ENCODE measurements around the gene JARID2. TPM values are rescaled to one million over a fixed set of nuclear protein-coding genes. Genes with fewer than 3 reads are reported as not detected.

JARID2 gene
- total RNA-seq, 4 donors from 2014 or later: 11.6 to 22.5 (median 16.4) TPM

DNA sequence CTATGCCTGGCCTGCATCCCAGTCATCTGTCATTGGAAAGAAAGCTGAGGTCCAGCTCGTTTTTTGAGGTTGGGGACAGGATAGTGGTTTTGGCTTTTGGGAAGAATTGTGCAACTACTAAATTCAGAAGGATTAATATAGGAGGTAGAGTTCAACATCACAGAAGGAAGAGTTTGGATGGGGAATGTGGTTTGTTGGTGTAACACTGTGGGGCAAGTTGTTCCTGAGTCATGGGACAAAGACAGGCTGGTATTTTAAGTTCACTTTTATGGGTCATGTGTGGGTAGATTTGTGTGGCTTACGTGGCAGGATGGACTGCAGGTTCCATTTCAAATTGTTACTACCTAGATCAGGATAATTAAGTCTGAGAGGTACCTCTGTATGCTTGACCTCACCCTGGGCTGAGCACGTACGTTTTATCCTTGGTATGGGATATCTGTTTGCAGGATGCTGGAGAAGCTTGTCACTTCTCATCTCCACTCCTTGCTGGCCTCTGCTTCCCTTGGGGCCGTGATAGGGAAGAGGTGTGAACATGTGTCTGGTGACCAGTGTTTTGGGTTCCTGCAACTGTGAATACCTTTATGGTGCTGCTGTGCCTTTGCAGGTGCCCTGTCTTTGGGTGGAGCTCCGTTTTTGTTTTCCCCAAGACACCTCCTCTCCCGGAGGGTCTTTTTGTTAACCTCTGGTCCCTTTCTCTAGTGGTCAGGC is 177.6 kb downstream of the JARID2 start:
- H3K27ac ChIP-seq: peak overlapping the region; percentile 25 to 82 (median 73)
- intact Hi-C loops (cut with DNase I; ENCODE audit: low total_unique reads) (no loop called here), in situ Hi-C loops (cut with MboI; ENCODE audit: low sequenced_read_pairs in 4 of 4) (no loop called here)
- ATAC-seq (peak; percentile 84 to 87), DNase-seq (peak in 1 of 2 donors; percentile 32)
- H3K4me1 ChIP-seq: peaks cover 50 to 60% of the 10 kb centered on the region in 2 donors
- no peak for TF ChIP-seq POLR2A (IDR thresholded peaks at IDR 0.05)
- TF ChIP-seq, protein P1, sequence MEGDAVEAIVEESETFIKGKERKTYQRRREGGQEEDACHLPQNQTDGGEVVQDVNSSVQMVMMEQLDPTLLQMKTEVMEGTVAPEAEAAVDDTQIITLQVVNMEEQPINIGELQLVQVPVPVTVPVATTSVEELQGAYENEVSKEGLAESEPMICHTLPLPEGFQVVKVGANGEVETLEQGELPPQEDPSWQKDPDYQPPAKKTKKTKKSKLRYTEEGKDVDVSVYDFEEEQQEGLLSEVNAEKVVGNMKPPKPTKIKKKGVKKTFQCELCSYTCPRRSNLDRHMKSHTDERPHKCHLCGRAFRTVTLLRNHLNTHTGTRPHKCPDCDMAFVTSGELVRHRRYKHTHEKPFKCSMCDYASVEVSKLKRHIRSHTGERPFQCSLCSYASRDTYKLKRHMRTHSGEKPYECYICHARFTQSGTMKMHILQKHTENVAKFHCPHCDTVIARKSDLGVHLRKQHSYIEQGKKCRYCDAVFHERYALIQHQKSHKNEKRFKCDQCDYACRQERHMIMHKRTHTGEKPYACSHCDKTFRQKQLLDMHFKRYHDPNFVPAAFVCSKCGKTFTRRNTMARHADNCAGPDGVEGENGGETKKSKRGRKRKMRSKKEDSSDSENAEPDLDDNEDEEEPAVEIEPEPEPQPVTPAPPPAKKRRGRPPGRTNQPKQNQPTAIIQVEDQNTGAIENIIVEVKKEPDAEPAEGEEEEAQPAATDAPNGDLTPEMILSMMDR (IDR thresholded peaks at IDR 0.05 in 4 of 5, conservative IDR thresholded peaks at IDR 0.05 in 1 of 5): no peak
- peaks cover 0 to 8% of the 10 kb centered on the region in 2 donors for H3K36me3 ChIP-seq
- no peaks in the 10 kb centered on the region for H3K27me3 ChIP-seq
- H3K9me3 ChIP-seq: peaks cover 0 to 12% (median 0%) of the 10 kb centered on the region in 3 donors
- H3K4me3 ChIP-seq: no peak overlapping the region

DNA sequence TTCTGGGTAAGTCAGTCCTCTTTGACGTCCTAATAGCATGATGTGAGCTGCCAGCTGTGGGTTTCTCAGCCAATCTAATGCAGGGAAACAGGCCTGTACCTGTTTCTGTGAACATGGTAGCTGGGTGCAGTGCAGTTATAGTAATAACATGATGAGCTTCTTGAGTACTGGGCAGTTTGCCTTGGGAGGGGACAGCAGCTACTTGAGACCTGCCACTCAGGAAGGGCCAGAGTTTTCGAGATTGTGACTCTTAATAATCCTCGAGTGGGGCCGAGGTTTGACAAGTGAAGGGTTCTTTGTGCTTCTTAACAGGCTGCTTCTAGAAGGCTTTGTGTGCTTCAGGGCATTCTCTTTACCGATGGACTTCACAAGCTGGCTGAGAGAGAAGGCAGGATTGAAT is 180.1 kb downstream of the JARID2 start:
- ATAC-seq: no peak
- Histone ChIP-seq H3K27ac (peak overlapping the region in 2 of 4 donors; percentile 1 to 15), H3K9me3 (no peaks in the 10 kb centered on the region), H3K4me3 (no peak overlapping the region), H3K27me3 (no peaks in the 10 kb centered on the region), H3K36me3 (no peaks in the 10 kb centered on the region), H3K4me1 (peaks cover 66 to 77% of the 10 kb centered on the region in 2 donors)
- no peak for TF ChIP-seq POLR2A (IDR thresholded peaks at IDR 0.05)
- TF ChIP-seq, protein P1 (IDR thresholded peaks at IDR 0.05 in 4 of 5, conservative IDR thresholded peaks at IDR 0.05 in 1 of 5): no peak
- intact Hi-C loops (cut with DNase I; ENCODE audit: low total_unique reads) (no loop called here), in situ Hi-C loops (cut with MboI; ENCODE audit: low sequenced_read_pairs in 4 of 4) (loop anchor here in 1 of 4 donors (25.0 kb wide), 1 partner anchor 164 kb away; no protein-coding TSS in a partner anchor)
- DNase-seq: no peak

DNA sequence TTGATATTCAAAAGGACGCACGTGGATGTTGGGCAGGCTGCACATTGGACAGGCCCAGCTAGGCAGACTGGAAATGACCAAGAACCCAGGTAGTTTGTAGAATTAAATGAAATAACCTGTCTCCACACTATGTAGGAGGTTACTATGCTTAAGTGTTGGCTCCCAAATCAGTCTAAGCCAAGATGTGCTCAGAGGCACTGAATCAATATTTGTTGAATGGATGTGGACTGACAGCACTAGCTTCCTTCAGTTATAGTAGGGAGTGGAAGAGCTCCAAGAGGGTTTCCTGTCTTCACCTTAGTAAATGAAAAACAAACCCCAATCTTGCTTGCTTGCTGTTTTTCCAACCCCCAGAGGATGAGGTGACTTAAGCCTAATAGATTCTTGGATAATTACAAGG is 180.5 kb downstream of the JARID2 start:
- peaks cover 66 to 77% of the 10 kb centered on the region in 2 donors for H3K4me1 ChIP-seq

DNA sequence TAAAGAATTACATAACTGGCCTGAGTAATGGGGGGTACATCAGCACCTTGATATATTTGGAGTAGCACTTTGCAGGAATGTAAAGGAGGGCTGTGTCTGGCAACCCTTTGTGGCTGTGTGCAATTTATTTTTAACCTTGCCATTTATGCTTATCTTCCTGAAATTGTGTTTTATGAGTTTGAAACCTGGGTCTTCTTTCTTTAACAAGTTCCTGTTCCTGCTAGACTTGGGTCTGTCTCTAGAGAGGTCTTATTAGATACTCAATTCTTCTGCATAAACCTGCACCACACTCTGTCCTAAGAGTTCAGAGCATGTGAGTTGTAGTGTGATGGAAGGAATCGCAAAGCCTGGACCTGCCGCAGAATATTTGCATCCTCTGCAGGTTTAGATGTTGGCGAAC is 181.0 kb downstream of the JARID2 start:
- no peak for DNase-seq
- intact Hi-C loops (cut with DNase I; ENCODE audit: low total_unique reads): no loop called here
- no peak overlapping the region for H3K4me3 ChIP-seq
- TF ChIP-seq, protein P1 (IDR thresholded peaks at IDR 0.05 in 4 of 5, conservative IDR thresholded peaks at IDR 0.05 in 1 of 5): no peak
- no peak for TF ChIP-seq POLR2A (IDR thresholded peaks at IDR 0.05)
- in situ Hi-C loops (cut with MboI; ENCODE audit: low sequenced_read_pairs in 4 of 4): loop anchor here in 1 of 4 donors (25.0 kb wide), 1 partner anchor 165 kb away; no protein-coding TSS in a partner anchor
- peaks cover 66 to 77% of the 10 kb centered on the region in 2 donors for H3K4me1 ChIP-seq
- no peak overlapping the region for H3K27ac ChIP-seq
- H3K36me3 ChIP-seq: no peaks in the 10 kb centered on the region
- no peak for ATAC-seq
- H3K9me3 ChIP-seq: no peaks in the 10 kb centered on the region
- H3K27me3 ChIP-seq: no peaks in the 10 kb centered on the region

More for the DNA sequence above, 180.5 kb downstream of the JARID2 start:
- no peak for TF ChIP-seq POLR2A (IDR thresholded peaks at IDR 0.05)
- TF ChIP-seq, protein P1 (IDR thresholded peaks at IDR 0.05 in 4 of 5, conservative IDR thresholded peaks at IDR 0.05 in 1 of 5): no peak
- ATAC-seq (no peak), DNase-seq (no peak)
- intact Hi-C loops (cut with DNase I; ENCODE audit: low total_unique reads) (no loop called here), in situ Hi-C loops (cut with MboI; ENCODE audit: low sequenced_read_pairs in 4 of 4) (loop anchor here in 1 of 4 donors (25.0 kb wide), 1 partner anchor 164 kb away; no protein-coding TSS in a partner anchor)
- peak overlapping the region in 1 of 4 donors; percentile 15 for H3K27ac ChIP-seq
- no peaks in the 10 kb centered on the region for H3K36me3 ChIP-seq
- no peaks in the 10 kb centered on the region for H3K27me3 ChIP-seq
- no peak overlapping the region for H3K4me3 ChIP-seq
- H3K9me3 ChIP-seq: no peaks in the 10 kb centered on the region

Measured in gastrocnemius medialis (tissue), 4 donors.